Tibial nerve (tissue), 3 donors: ENCODE results near the gene CHEK2.

ENCODE experiments used
- CTCF ChIP-seq, 5 experiments: fragments of 200-600 bp in 3 of 5; fragments of 450-650 bp in 2 of 5; sonication (generic) in 3 of 5; IDR thresholded peaks; one replicate each; pipeline ENCODE4 v1.5.1; 2016 to 2019; ENCODE audit warnings: antibody characterized with exemption in 5 of 5, mild to moderate bottlenecking in 3 of 5, moderate library complexity in 2 of 5
- POLR2A ChIP-seq, 2 donors: fragments of 450-650 bp; IDR thresholded peaks; one replicate each; pipeline ENCODE4 v1.6.1; 2017; ENCODE audit warnings: antibody characterized with exemption in 2 of 2, mild to moderate bottlenecking in 2 of 2, moderate library complexity in 2 of 2

DNA sequence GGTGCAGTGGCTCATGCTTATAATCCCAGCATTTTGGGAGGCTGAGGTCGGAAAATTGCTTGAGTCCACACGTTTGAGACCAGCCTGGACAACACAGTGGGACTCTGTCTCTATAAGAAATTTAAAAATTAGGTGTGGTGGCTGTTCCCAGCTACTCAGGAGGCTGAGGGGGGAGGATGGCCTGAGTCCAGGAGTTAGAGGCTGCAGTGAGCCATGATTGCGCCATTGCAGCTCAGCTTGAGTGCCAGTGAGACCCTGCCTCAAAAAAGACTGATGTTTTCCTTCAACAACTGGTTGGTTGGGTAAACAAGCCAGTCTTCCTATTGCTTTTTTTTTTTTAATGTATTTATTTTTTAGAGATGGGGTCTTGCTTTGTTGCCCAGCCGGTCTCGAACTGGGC is 49.5 kb upstream of the CHEK2 start:
- TF ChIP-seq CTCF (IDR thresholded peaks at IDR 0.05) (no peak), POLR2A (IDR thresholded peaks at IDR 0.05) (no peak)
